Testis (tissue), 3 donors: ENCODE measurements around the gene LRRC56. TPM values are rescaled to one million over a fixed set of nuclear protein-coding genes. Genes with fewer than 3 reads are reported as not detected.

Experiments
- DNase-seq: peaks from one replicate; pipeline ENCODE4 v3.0.0-alpha.2; 2019
- H3K27ac ChIP-seq, 2 donors: fragments of 200-600 bp; sonication (generic); one replicate each; pipeline ENCODE4 v1.5.1; 2019
- H3K27me3 ChIP-seq: fragments of 200-600 bp; sonication (generic); one replicate; pipeline ENCODE4 v1.5.1; 2019
- H3K36me3 ChIP-seq: fragments of 200-600 bp; sonication (generic); one replicate; pipeline ENCODE4 v1.5.1; 2017; ENCODE audit warnings: low read depth; ENCODE audit errors: missing control alignments
- H3K4me1 ChIP-seq: fragments of 200-600 bp; sonication (generic); one replicate; pipeline ENCODE4 v1.5.1; 2019
- H3K4me3 ChIP-seq, 2 donors: fragments of 200-600 bp; sonication (generic); one replicate each; pipeline ENCODE4 v1.5.1; 2017 to 2019
- H3K9me3 ChIP-seq: fragments of 200-600 bp; sonication (generic); one replicate; pipeline ENCODE4 v1.5.1; 2017
- CTCF ChIP-seq, 3 experiments: fragments of 450-650 bp in 2 of 3; fragments of 200-600 bp in 1 of 3; sonication (generic) in 1 of 3; IDR thresholded peaks; one replicate each; pipeline ENCODE4 v1.5.1; 2016 to 2019; ENCODE audit warnings: antibody characterized with exemption in 3 of 3, mild to moderate bottlenecking in 2 of 3, moderate library complexity in 1 of 3
- POLR2A ChIP-seq: fragments of 450-650 bp; IDR thresholded peaks from one replicate; pipeline ENCODE4 v1.6.1; 2017; ENCODE audit warnings: antibody characterized with exemption, mild to moderate bottlenecking, moderate library complexity
- WGBS, 2 donors: methylation state at CpG; one replicate each; pipeline ENCODE4 v1.1.5; 2018; 5-methylcytosine and 5-hydroxymethylcytosine counted together
- intact Hi-C: fragments of 100-400 bp; cut with DNase I; formaldehyde crosslinking; loops from one replicate; pipeline ENCODE4 v1.15.1; 2023; ENCODE audit warnings: low total_unique reads
- polyA plus RNA-seq: library from polyadenylated mRNA; stranded (reverse); fragments of 350-450 nt; fragmentation: Illumina TruSeq; extraction: RNeasy Lipid Tissue Mini Kit (QIAGEN cat#74804); gene quantifications from one replicate; pipeline ENCODE4 v1.2.3, GENCODE V29; 2014; ENCODE audit warnings: low read depth, low replicate concordance; ENCODE audit not compliant: insufficient read depth
- total RNA-seq, 2 donors: library from RNA; depleted of rRNA; stranded (reverse); fragments of >200 nt; gene quantifications; one replicate each; pipeline ENCODE4 v1.2.3, GENCODE V29; 2016

The LRRC56 gene
- total and polyA plus RNA-seq, 3 donors from 2014 or later: 11.6 to 23.5 (median 22.2) TPM

- TF ChIP-seq POLR2A (no peak), CTCF (IDR thresholded peaks at IDR 0.05) (no peak)
- DNase-seq: peak; percentile 46
- 5 to 7% methylated on average over 3 to 66 of the region's 66 CpGs for WGBS, 2 donors
These were observed 2.7 kb upstream of the LRRC56 start for GRCh38 chr11:534396-535209.

GRCh38 chr11:535210-535518 is 2.2 kb upstream of the LRRC56 start:
- no peaks in the 10 kb centered on the region for H3K9me3 ChIP-seq
- no peak overlapping the region for H3K27ac ChIP-seq
- 2% methylated on average over 53 of the region's 56 CpGs; no CpG with 5 or more reads in 1 of the 2 donors for WGBS, 2 donors
- peak overlapping the region; percentile 60 to 78 for H3K4me3 ChIP-seq
- DNase-seq: no peak
- no peaks in the 10 kb centered on the region for H3K36me3 ChIP-seq
- intact Hi-C loops: no loop called here
- TF ChIP-seq CTCF (IDR thresholded peaks at IDR 0.05): no peak
- TF ChIP-seq POLR2A: no peak
- H3K27me3 ChIP-seq: no peaks in the 10 kb centered on the region
- H3K4me1 ChIP-seq: peaks cover 27% of the 10 kb centered on the region

More at GRCh38 chr11:534396-535209, 2.7 kb upstream of the LRRC56 start:
- Histone ChIP-seq H3K4me3 (peak overlapping the region; percentile 60 to 78), H3K27ac (peak overlapping the region; percentile 44 to 64), H3K9me3 (no peaks in the 10 kb centered on the region), H3K36me3 (no peaks in the 10 kb centered on the region), H3K4me1 (peaks cover 27% of the 10 kb centered on the region), H3K27me3 (no peaks in the 10 kb centered on the region)
- intact Hi-C loops: no loop called here

GRCh38 chr11:535519-536454 is 1.5 kb upstream of the LRRC56 start, which contains the start of gene HRAS:
TSS of gene HRAS (minus strand) at chr11:535576.
- TF ChIP-seq POLR2A (peak; percentile 8), CTCF (IDR thresholded peaks at IDR 0.05) (no peak)
- Histone ChIP-seq H3K4me1 (peaks cover 27% of the 10 kb centered on the region), H3K27me3 (no peaks in the 10 kb centered on the region), H3K9me3 (no peaks in the 10 kb centered on the region), H3K4me3 (peak within 1 kb of the TSS; percentile 60 to 78), H3K36me3 (no peaks in the 10 kb centered on the region), H3K27ac (peak within 1 kb of the TSS; percentile 44 to 78)
- DNase-seq: peak; percentile 95
- WGBS, 2 donors: 4 to 29% methylated on average over 4 to 79 of the region's 97 CpGs
- intact Hi-C loops: no loop called here

- Histone ChIP-seq H3K27me3 (no peaks in the 10 kb centered on the region), H3K36me3 (no peaks in the 10 kb centered on the region), H3K27ac (no peak overlapping the region), H3K4me1 (peaks cover 27% of the 10 kb centered on the region), H3K4me3 (peak overlapping the region; percentile 60 to 67), H3K9me3 (no peaks in the 10 kb centered on the region)
- no peak for DNase-seq
- TF ChIP-seq CTCF (IDR thresholded peaks at IDR 0.05) (no peak), POLR2A (no peak)
- intact Hi-C loops: no loop called here
- 41 to 60% methylated on average over 1 to 19 of the region's 19 CpGs for WGBS, 2 donors
These were observed 499 bp downstream of the LRRC56 start for GRCh38 chr11:537622-538430.
